Suprapubic skin (tissue), 4 donors: Measurements from ENCODE around the gene ZSWIM3.

Experiments used
- CTCF ChIP-seq, 2 donors: fragments of 200-600 bp in 1 of 2; fragments of 450-650 bp in 1 of 2; sonication (generic) in 1 of 2; IDR thresholded peaks; one replicate each; pipeline ENCODE4 v1.5.1; 2016 to 2019; ENCODE audit warnings: antibody characterized with exemption in 2 of 2, mild to moderate bottlenecking in 1 of 2, moderate library complexity in 1 of 2
- POLR2A ChIP-seq, 2 donors: fragments of 450-650 bp; IDR thresholded peaks; one replicate each; pipeline ENCODE4 v1.6.1; 2017; ENCODE audit warnings: antibody characterized with exemption in 2 of 2, mild to moderate bottlenecking in 2 of 2, moderate library complexity in 2 of 2
- POLR2AphosphoS5 ChIP-seq, 3 donors: sonication (generic); formaldehyde crosslinking; IDR thresholded peaks; one replicate each; pipeline ENCODE4 v1.6.1; 2017; ENCODE audit warnings: antibody characterized with exemption in 3 of 3

- TF ChIP-seq POLR2A (IDR thresholded peaks at IDR 0.05): no peak
- TF ChIP-seq CTCF (IDR thresholded peaks at IDR 0.05): no peak
- no peak for TF ChIP-seq POLR2AphosphoS5 (IDR thresholded peaks at IDR 0.05)
These were observed 39.2 kb upstream of the ZSWIM3 start for GRCh38 chr20:45818239-45818638.
